ENCODE data around the gene ADAMTS17. TPM values are rescaled to one million over a fixed set of nuclear protein-coding genes. Genes with fewer than 3 reads are reported as not detected.

ADAMTS17 gene
- 6.2 TPM for total RNA-seq
- long read RNA-seq, partial matches to known transcripts = 0 of 4 reads
- long read RNA-seq, other reads (novel, unspliced or antisense) = 4 of 4 reads

- intact Hi-C loops (cut with DNase I) = no loop called here
- Histone ChIP-seq H3K36me3 (no peaks in the 10 kb centered on the region), H3K4me1 (peaks cover 8% of the 10 kb centered on the region), H3K27ac (no peak within 1 kb of the TSS), H3K9me3 (no peaks in the 10 kb centered on the region), H3K27me3 (peaks cover 13% of the 10 kb centered on the region), H3K4me3 (peak within 1 kb of the TSS; percentile 73)
- TF ChIP-seq CTCF (IDR thresholded peaks at IDR 0.05) = peak; percentile 92
- peak; percentile 99 for ATAC-seq
- DNase-seq = peak; percentile 97
These were observed at the start of gene ADAMTS17 for GRCh38 chr15:100341750-100342560. TSS of gene ADAMTS17 (minus strand) at chr15:100341975. CDS start at chr15:100341899, 76 bp downstream.

GRCh38 chr15:100385300-100386050, 43.7 kb upstream of the ADAMTS17 start:
- Histone ChIP-seq H3K9me3 (peaks cover 7% of the 10 kb centered on the region), H3K27me3 (no peaks in the 10 kb centered on the region), H3K4me1 (no peaks in the 10 kb centered on the region), H3K4me3 (no peak overlapping the region), H3K36me3 (no peaks in the 10 kb centered on the region), H3K27ac (no peak overlapping the region)
- DNase-seq (no peak), ATAC-seq (peak; percentile 23)
- TF ChIP-seq CTCF (IDR thresholded peaks at IDR 0.05) = no peak
- intact Hi-C loops (cut with DNase I) = no loop called here

GRCh38 chr15:100384108-100384410, 42.3 kb upstream of the ADAMTS17 start:
- Histone ChIP-seq H3K4me3 (no peak overlapping the region), H3K4me1 (no peaks in the 10 kb centered on the region), H3K27me3 (no peaks in the 10 kb centered on the region), H3K27ac (no peak overlapping the region), H3K36me3 (no peaks in the 10 kb centered on the region), H3K9me3 (peaks cover 7% of the 10 kb centered on the region)
- intact Hi-C loops (cut with DNase I) = no loop called here
- DNase-seq (no peak), ATAC-seq (no peak)
- no peak for TF ChIP-seq CTCF (IDR thresholded peaks at IDR 0.05)

- peak; percentile 70 for ATAC-seq
- H3K36me3 ChIP-seq = no peaks in the 10 kb centered on the region
- TF ChIP-seq CTCF (IDR thresholded peaks at IDR 0.05) = peak; percentile 51
These were observed 41.7 kb upstream of the ADAMTS17 start for GRCh38 chr15:100383302-100384107.

GRCh38 chr15:100373942-100374341, 32.2 kb upstream of the ADAMTS17 start:
- ATAC-seq (peak; percentile 23), DNase-seq (no peak)
- intact Hi-C loops (cut with DNase I) = no loop called here
- Histone ChIP-seq H3K9me3 (peaks cover 5% of the 10 kb centered on the region), H3K36me3 (no peaks in the 10 kb centered on the region), H3K4me1 (no peaks in the 10 kb centered on the region), H3K27ac (no peak overlapping the region), H3K4me3 (peak overlapping the region; percentile 44), H3K27me3 (peaks cover 32% of the 10 kb centered on the region)
- no peak for TF ChIP-seq CTCF (IDR thresholded peaks at IDR 0.05)

More at GRCh38 chr15:100383302-100384107, 41.7 kb upstream of the ADAMTS17 start:
- Histone ChIP-seq H3K4me1 (no peaks in the 10 kb centered on the region), H3K27me3 (no peaks in the 10 kb centered on the region), H3K9me3 (peaks cover 7% of the 10 kb centered on the region), H3K27ac (no peak overlapping the region), H3K4me3 (no peak overlapping the region)
- no peak for DNase-seq
- intact Hi-C loops (cut with DNase I) = no loop called here
